HTERT RPE-1 (cell line): ENCODE data around the gene HLA-DQB2.
"Not testable (repeated sequence)": the region's sequence is repeated elsewhere in the genome, so short reads cannot be mapped to it uniquely, and the experiment has no call there.

ENCODE experiments used
- in situ Hi-C: fragments of 300-500 bp; cut with MboI; formaldehyde crosslinking; loops from 4 replicates; pipeline ENCODE4 v1.14.3; 2020; ENCODE audit warnings: low sequenced_read_pairs

HLA-DQB2 gene

DNA sequence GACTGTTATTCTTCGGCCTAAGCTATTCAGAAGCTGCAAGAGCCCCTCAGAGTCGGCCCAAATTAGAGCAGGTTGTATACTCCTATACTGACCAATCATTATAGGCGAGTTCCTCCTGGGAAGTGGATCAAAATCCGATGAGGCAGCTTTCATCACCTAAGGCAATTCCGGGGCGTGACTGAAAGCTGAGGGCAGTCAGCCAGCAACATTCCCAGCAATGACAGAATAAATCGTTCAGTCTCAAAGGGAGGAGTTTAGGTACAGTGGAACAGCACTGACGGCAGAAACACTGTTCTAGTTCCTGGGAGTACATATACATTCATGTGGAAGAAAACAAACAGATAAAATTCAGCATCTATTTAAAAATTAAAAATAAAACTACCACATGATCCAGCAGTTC is 10.8 kb downstream of the HLA-DQB2 start:
- in situ Hi-C loops = no loop called here

DNA sequence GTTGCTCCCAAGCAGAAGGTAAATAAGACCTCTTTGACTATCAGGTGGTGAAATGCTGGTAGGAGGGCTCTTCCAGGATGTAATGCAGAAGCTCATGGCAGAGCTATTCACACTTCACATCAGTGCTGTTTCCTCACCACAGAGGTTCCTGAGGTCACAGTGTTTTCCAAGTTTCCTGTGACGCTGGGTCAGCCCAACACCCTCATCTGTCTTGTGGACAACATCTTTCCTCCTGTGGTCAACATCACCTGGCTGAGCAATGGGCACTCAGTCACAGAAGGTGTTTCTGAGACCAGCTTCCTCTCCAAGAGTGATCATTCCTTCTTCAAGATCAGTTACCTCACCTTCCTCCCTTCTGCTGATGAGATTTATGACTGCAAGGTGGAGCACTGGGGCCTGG is 17.7 kb downstream of the HLA-DQB2 start:
- in situ Hi-C loops = not testable (repeated sequence)

DNA sequence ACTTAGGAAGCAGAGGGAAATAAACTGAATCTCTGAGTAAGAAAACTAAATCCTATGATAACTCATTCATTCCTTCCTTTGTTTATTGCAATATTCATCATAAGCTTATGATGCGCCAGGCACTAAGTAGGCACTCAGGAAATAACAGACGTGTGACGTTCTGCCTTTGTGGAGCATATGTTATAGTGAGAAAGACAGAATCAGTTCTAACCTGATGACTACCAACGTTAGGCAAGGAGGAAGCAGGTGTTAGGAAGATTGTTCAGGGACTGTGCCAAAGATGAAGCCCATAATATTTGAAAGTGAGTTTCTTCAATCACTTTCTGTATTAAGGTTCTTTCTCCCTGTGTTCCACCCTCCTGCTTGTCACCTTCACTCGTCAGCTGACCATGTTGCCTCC is 18.6 kb downstream of the HLA-DQB2 start:
- in situ Hi-C loops = no loop called here

DNA sequence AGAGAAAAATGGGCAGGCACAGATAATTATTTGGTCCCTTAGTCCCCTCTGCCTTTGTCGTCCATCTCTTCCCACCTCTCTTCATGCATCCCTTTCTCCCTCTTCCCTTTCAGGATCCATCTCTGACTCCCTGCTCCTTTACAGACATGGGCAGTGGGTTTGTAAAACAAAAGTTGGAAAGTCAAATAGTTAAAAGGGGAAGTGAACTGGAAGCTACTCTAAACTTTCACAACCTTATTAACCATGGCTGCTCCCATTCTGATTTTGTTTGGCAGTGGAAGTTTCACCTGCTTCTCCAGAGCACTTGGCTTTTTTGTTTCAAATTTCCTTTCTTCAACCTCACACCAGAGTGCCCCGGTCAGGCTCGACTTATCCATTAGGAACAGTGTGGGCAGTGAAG is 21.0 kb downstream of the HLA-DQB2 start:
- in situ Hi-C loops = no loop called here

DNA sequence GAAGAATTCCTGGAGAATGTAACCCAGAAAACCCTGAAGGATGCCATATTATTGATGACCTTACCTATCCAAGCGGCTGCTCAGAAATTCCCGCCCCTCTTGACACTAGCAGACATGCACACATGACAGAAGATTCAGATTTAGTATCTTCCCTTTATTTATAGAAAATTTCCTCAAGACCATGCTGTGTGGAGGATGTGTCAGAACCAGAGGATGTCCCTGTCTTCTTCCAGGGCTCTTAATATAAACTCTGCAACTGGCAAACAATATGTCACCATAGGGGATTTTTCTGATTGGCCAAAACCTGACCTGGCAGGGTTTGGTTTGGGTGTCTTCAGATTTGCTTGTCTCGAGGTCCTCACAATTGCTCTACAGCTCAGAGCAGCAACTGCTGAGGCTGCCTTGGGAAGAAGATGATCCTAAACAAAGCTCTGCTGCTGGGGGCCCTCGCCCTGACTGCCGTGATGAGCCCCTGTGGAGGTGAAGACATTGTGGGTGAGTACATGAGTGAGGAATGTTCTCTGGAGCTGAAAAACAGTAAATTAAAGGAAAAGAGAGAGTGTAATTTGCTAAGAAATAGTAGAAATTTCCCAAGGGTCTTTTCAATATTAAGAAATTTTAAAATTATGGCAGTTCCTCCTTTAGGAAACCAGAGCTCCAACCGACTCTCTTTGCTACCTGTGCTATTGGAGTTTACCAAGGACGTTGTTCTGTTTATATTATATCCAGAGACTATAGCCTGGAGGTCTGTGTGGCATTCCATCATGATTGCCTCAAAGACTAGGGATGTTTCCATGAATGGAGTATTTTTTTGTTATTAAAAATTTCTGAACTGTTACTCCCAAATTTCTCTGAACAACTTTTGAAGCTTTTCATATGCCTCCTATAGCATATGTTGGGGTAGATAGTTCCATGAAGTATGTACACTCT is 22.0 kb downstream of the HLA-DQB2 start, which contains the start of gene HLA-DQA2:
Gene HLA-DQA2, plus strand, starts transcription at position 361 of the 930 bp plus-strand sequence. Its CDS starts 53 bp downstream, at position 414.
- in situ Hi-C loops = no loop called here

DNA sequence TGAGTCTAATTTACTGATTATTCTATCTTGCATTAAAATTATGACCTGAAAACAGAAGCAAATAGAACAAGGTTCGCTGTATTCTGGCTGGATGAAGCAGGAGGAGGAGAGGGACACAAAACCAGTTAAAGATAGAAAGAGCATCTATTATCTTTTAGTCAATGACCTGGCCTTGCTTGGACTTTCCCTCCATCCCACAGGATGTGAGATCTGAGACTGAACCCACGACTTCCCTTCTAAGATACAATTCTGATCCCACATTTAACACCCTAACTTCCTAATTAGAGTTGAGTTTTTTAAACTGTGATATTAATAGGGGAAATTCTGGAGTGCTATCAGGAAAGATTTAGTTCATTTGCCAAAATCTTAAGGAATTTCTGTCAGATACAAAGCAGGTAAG is 25.2 kb downstream of the HLA-DQB2 start:
- in situ Hi-C loops = no loop called here

DNA sequence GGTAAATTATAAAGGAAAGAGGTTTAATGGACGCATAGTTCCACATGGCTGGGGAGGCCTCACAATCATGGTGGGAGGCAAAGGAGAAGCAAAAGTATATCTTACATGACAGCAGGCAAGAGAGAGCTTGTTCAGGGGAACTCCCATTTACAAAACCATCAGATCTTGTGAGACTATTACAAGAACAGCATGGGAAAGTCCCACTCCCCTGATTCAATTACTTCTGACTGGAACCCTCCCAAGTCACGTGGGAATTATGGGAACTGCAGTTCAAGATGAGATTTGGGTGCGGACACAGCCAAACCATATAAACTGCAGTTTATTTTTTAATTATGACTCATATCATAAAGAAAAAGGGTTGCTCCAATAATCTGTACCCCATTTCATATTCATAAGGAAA is 44.5 kb downstream of the HLA-DQB2 start:
- in situ Hi-C loops = no loop called here

DNA sequence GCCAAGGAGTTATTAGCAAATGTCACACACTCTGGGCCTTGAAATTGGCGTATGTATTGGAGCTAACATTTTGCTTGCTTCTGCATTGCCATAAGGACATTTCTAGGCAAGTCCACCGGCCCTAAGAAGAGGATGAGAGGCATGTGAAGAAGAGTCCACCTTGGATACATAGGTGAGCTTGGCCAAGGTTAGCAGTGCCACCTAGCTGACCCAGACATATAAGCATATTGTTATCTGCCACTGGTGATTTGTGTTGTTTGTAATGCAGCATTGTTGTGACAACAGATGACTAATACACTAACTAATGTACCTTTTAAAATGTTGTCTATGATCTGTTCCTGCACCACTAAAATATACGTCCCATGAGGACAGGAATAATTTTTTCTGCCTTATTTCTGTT is 46.9 kb downstream of the HLA-DQB2 start:
- in situ Hi-C loops = no loop called here

DNA sequence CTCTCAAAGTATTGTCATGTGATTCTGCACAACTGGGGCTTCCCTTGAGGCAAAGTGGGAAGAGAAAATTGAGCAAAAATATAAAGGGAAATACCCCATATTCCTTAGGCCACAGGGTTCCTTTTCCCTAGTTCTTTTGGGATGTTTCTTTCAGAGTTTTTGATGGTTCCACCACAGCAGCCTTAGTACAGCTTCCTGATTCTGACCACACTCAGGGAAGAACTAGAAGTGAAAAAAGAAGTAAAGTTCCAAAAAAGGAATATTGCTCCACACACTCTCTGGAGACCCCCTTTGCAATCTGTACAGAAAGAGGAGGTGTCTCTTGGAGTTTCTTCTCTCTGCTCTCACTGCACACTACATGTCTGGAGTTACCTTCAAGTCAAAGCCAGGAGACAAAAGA is 50.1 kb downstream of the HLA-DQB2 start:
- in situ Hi-C loops = no loop called here

DNA sequence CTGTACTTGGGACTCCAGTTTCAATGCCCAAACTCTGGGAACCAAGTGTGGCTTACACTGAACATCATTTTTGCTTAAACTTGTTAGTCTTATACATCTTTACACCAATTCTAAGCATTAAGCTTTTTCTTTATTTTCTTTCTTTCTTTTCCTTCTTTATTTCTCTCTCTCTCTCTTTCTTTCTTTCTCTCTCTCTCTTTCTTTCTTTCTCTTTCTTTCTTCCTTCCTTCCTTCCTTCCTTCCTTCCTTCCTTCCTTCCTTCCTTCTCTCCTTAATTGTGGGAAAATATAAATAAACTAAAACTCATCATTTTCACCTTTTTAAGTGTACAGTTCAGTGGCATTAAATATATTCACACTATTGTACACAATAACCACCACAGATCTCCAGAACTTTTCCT is 53.7 kb downstream of the HLA-DQB2 start:
- in situ Hi-C loops = no loop called here
